Epidermal melanocyte (primary cell): ENCODE results near the gene NF2.
"Not testable (repeated sequence)": the region's sequence is repeated elsewhere in the genome, so short reads cannot be mapped to it uniquely, and the experiment has no call there.

Source experiments
- DNase-seq: peaks from one replicate; pipeline ENCODE4 v3.0.0; 2011; ENCODE audit warnings: low spot score; ENCODE audit not compliant: insufficient read length

Gene NF2

GRCh38 chr22:29596408-29596807 is 7.0 kb upstream of the NF2 start:
- DNase-seq = no peak

- not testable (repeated sequence) for DNase-seq
Measured at GRCh38 chr22:29597871-29598683, 5.4 kb upstream of the NF2 start.

- DNase-seq = no peak
Measured at GRCh38 chr22:29598684-29599020, 4.8 kb upstream of the NF2 start.

GRCh38 chr22:29604076-29604360 is 585 bp downstream of the NF2 start:
- no peak for DNase-seq

- DNase-seq = no peak
Measured at GRCh38 chr22:29605527-29605850, 2.1 kb downstream of the NF2 start.

- no peak for DNase-seq
Measured at GRCh38 chr22:29606320-29606719, 2.9 kb downstream of the NF2 start.

- no peak for DNase-seq
Measured at GRCh38 chr22:29607426-29607825, 4.0 kb downstream of the NF2 start.

GRCh38 chr22:29609139-29609538 is 5.7 kb downstream of the NF2 start:
- DNase-seq = no peak

GRCh38 chr22:29610780-29611179 is 7.3 kb downstream of the NF2 start:
- no peak for DNase-seq

- DNase-seq = no peak
Measured at GRCh38 chr22:29615705-29616327, 12.4 kb downstream of the NF2 start.

- DNase-seq = no peak
Measured at GRCh38 chr22:29617922-29618629, 14.6 kb downstream of the NF2 start.

- peak; percentile 43 for DNase-seq
Measured at GRCh38 chr22:29621761-29622526, 18.5 kb downstream of the NF2 start.

- DNase-seq = no peak
Measured at GRCh38 chr22:29623059-29623458, 19.6 kb downstream of the NF2 start.

- no peak for DNase-seq
Measured at GRCh38 chr22:29623553-29624169, 20.2 kb downstream of the NF2 start.

GRCh38 chr22:29625090-29625825 is 21.8 kb downstream of the NF2 start:
- peak; percentile 37 for DNase-seq

GRCh38 chr22:29626497-29627195 is 23.2 kb downstream of the NF2 start:
- peak; percentile 54 for DNase-seq

- DNase-seq = no peak
Measured at GRCh38 chr22:29627196-29627535, 23.7 kb downstream of the NF2 start.

GRCh38 chr22:29628996-29629902 is 25.8 kb downstream of the NF2 start:
- DNase-seq = no peak

- DNase-seq = no peak
Measured at GRCh38 chr22:29629903-29630516, 26.6 kb downstream of the NF2 start.
